Astrocyte of the spinal cord (primary cell): ENCODE data around the gene TMC5.

Source experiments
- DNase-seq: peaks from one replicate; pipeline ENCODE4 v3.0.0; 2011; ENCODE audit warnings: low read depth, low spot score
- H3K4me3 ChIP-seq: 2 replicates; pipeline ENCODE4 v1.5.1; 2011; ENCODE audit warnings: low read depth, mild to moderate bottlenecking, low read length, moderate library complexity
- in situ Hi-C: cut with HindIII; loops from 2 replicates; pipeline ENCODE4 v1.10.0; 2017; ENCODE audit warnings: low sequenced_read_pairs
- TF ChIP-seq, protein P1 (sequence below): IDR thresholded peaks from 2 replicates; pipeline ENCODE4 v1.5.1; 2012; ENCODE audit warnings: low read depth, mild to moderate bottlenecking, low read length, inconsistent platforms

The TMC5 gene

DNA sequence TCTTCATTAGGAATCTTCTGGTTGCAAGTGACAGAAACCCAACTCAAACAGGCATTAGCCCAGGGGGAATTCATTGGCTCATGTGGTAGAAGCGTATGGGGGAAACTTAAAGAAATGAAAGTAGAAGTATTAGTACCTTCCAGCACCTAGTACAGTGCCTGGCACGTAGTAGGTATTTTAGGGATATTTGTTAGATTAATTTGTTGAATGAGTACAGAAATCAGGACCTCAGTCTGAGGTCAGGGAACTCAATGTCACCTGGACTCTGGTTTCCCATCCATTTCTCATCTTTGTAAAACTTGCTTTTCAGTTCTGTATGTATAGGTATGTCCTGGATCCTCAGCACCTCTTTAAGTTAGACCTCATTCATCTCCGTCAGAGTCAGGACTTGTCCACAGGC lies 32.5 kb downstream of the TMC5 start:
- TF ChIP-seq, protein P1, sequence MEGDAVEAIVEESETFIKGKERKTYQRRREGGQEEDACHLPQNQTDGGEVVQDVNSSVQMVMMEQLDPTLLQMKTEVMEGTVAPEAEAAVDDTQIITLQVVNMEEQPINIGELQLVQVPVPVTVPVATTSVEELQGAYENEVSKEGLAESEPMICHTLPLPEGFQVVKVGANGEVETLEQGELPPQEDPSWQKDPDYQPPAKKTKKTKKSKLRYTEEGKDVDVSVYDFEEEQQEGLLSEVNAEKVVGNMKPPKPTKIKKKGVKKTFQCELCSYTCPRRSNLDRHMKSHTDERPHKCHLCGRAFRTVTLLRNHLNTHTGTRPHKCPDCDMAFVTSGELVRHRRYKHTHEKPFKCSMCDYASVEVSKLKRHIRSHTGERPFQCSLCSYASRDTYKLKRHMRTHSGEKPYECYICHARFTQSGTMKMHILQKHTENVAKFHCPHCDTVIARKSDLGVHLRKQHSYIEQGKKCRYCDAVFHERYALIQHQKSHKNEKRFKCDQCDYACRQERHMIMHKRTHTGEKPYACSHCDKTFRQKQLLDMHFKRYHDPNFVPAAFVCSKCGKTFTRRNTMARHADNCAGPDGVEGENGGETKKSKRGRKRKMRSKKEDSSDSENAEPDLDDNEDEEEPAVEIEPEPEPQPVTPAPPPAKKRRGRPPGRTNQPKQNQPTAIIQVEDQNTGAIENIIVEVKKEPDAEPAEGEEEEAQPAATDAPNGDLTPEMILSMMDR: no peak
- no peak for DNase-seq
- in situ Hi-C loops: no loop called here
- H3K4me3 ChIP-seq: no peak overlapping the region

GRCh38 chr16:19458722-19459379 lies 41.2 kb downstream of the TMC5 start:
- no peak overlapping the region for H3K4me3 ChIP-seq
- in situ Hi-C loops: no loop called here
- TF ChIP-seq, protein P1: no peak
- DNase-seq: no peak

DNA sequence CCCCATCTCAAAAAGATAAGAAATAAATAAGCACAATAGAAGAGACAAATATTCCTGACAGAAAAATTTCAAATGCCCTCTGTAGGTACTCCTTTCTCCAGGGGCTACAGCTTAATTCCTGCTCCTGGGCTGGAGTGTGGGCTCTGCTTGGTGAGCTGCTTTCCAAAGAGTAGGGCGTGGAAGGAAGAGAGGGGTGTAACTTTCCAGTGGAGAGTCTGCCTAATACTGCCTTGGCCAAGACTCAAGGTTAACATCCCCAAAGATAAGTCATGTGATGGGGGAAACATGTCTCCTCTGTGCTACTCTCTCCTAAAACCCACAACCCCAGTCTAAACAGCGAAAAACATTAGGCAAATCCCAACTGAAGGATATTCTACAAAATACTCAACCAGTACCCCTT lies 42.7 kb downstream of the TMC5 start:
- no peak overlapping the region for H3K4me3 ChIP-seq

GRCh38 chr16:19463468-19464315 lies 46.0 kb downstream of the TMC5 start:
- in situ Hi-C loops: no loop called here
- no peak for DNase-seq
- H3K4me3 ChIP-seq: no peak overlapping the region
- TF ChIP-seq, protein P1: no peak

More for the DNA sequence above, 42.7 kb downstream of the TMC5 start:
- TF ChIP-seq, protein P1: no peak
- in situ Hi-C loops: no loop called here
- DNase-seq: no peak

GRCh38 chr16:19468300-19468699 lies 50.6 kb downstream of the TMC5 start:
- TF ChIP-seq, protein P1: no peak
- no peak for DNase-seq
- in situ Hi-C loops: no loop called here
- H3K4me3 ChIP-seq: no peak overlapping the region

DNA sequence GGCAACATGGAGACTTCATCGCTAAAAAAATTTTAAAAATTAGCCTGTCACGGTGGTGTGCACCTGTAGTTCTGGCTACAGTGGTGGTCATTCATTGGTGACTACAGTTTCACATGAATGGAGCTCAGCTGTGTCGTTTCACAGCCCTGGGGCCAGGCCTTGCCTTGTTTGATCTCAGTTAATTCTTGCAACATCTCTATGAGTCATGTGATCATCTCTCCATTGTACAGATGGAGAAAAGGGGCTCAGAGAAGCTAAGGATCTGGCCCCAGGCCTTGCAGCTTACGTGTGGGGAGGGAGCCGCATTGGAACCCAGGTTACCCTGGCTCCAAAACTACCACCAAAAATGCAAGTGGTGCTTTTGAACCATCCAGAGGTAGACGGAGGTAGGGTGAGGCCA lies 54.8 kb downstream of the TMC5 start:
- TF ChIP-seq, protein P1: no peak
- in situ Hi-C loops: no loop called here
- no peak for DNase-seq
- no peak overlapping the region for H3K4me3 ChIP-seq
